GM21447 (cell line): ENCODE data around the gene RPS25.
"Not testable (repeated sequence)": the region's sequence is repeated elsewhere in the genome, so short reads cannot be mapped to it uniquely, and the experiment has no call there.

Experiments used
- ATAC-seq: cut with Tn5 transposase; IDR thresholded peaks from one replicate; pipeline ENCODE4 v1.9.1; 2021; ENCODE audit not compliant: unreplicated experiment

The RPS25 gene

GRCh38 chr11:119039471-119039870 lies 21.3 kb upstream of the RPS25 start:
- ATAC-seq, result not testable (repeated sequence)

- ATAC-seq, result no peak
Observed at GRCh38 chr11:119038884-119039283, 20.7 kb upstream of the RPS25 start.

DNA sequence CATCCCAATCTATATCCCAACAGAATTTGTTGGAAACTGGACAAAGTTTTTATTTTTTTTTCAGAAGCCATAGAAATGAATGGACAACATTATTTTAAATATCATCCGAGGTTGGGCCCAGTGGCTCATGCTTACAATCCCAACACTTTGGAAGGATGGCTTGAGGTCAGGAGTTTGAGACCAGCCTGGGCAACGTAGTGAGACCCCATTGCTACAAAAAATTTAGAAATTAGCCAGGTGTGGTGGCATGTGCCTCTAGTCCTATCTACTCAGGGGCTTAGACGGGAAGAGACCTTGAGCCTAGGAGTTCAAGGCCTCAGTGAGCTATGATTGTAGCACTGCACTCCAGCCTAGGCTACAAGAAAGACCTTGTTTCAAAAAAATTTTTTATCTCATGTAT lies 16.7 kb upstream of the RPS25 start:
- no peak for ATAC-seq

GRCh38 chr11:119033421-119033820 lies 15.3 kb upstream of the RPS25 start:
- not testable (repeated sequence) for ATAC-seq

DNA sequence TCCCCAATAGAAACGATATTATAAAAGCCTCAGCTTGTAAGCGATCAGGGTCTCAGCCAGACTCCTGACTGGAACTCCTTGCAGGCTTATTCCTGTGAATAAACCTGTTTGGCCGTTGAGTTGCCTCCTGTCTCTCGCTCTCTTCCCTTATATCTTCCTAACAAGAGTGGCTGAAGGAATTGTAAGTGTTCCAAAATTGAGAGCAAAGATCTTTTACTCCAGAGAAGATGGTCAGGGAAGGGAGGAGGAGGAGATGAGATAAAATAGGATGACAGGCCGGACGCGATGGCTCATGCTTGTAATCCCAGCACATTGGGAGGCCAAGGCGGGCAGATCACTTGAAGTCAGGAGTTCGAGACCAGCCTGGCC lies 13.8 kb upstream of the RPS25 start:
- ATAC-seq, result no peak

- ATAC-seq, result peak; percentile 80
Observed at GRCh38 chr11:119030329-119031047, 12.3 kb upstream of the RPS25 start, which contains the start of gene SLC37A4. SLC37A4 (minus strand) TSS chr11:119030877.

- ATAC-seq, result peak; percentile 17
Observed at GRCh38 chr11:119030029-119030328, 11.8 kb upstream of the RPS25 start.

DNA sequence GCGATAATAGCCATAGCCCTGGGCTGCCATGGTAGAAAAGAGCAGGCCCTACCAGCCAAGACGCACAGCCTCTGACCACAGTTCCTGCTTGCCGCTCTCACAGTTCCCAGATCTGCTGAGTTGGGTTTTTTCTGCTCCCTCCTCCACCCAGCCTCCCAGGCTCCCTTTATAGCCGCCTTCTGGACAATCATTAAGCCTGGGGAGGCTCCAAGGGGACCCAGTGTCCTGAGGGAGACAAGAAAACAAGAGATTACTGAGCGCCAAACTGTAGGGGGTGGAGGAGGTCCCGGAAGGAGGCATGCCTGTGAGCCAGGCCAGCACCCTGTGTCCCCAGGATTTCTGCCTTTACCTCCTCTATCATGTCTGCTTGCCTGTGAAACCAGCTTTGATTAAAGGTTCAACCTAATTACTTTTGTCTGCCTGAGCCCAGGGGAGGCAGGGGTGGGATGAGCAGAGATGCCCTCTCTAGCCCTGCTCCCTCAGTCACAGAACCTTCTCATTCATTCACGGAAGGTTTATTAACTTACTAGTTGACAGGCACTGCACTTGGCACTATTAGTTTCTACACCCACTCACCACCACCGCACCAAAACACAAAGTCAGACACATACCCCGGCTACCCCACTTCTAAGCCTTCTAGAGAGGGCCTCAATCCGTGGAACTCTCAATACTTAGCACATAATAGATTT lies 11.3 kb upstream of the RPS25 start:
- ATAC-seq, result peak; percentile 11

GRCh38 chr11:119029069-119029339 lies 10.9 kb upstream of the RPS25 start:
- no peak for ATAC-seq

- no peak for ATAC-seq
Observed at GRCh38 chr11:119028346-119029068, 10.4 kb upstream of the RPS25 start.

DNA sequence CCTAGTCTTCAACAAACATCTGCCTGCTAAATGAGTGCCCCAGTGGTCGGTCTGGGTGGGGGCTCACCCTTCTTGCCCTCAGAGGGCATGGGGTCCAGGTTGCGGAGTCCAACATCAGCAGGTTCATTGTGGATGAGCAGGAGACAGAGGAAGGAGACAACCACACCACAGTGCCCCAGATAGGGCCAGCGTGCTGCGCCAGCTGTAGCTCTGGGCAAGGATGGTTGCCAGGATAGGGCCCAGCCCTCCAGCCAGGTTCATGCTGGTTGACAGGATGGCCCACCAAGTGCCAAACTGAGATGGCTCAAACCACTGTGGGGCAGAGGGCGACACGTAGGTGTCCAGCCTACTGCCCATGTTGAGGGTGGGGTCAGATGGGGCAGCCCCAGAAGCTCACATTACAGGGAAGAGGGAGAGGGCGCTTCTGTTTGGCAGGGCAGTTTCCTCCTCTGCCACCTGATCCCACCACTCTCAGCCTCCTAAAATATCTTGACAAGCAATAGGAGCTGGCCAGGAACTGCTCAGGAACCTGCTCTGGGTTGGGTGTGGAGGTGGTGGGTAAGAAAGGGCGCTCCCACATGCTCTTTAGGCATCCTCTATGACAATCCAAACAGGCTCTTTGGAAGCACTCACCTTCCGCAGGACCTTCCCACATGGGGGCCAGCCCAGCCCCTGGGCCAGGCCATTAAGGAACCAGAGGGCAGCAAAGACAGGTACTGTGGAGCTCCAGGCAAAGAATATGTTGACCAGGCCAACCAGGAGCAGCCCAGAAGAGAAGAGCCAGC lies 9.6 kb upstream of the RPS25 start:
- no peak for ATAC-seq

GRCh38 chr11:119026970-119027369 lies 8.8 kb upstream of the RPS25 start:
- no peak for ATAC-seq

GRCh38 chr11:119025978-119026766 lies 8.0 kb upstream of the RPS25 start:
- no peak for ATAC-seq

DNA sequence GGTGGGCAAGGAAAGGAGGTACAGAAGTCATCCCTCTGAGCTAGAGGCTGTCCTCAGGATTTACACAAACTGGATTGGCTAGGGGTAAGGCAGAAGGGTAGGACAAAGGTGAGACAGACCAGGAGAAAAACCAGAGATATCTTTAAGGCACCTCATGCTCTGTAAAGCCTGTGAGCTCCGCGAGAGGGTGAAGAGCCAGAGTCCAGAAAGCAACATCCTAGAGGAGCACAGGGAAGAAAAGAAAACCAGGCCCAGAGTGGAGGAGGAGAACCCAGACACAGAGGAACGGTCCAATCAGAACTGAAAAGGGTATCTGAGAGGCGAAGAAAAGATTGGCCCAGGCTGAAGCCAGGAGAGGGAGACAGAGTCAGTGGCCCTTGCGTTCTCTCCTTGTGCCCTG lies 7.4 kb upstream of the RPS25 start:
- ATAC-seq, result no peak

- no peak for ATAC-seq
Observed at GRCh38 chr11:119025099-119025473, 6.9 kb upstream of the RPS25 start.

- no peak for ATAC-seq
Observed at GRCh38 chr11:119024430-119025098, 6.4 kb upstream of the RPS25 start.

- ATAC-seq, result no peak
Observed at GRCh38 chr11:119023741-119024140, 5.6 kb upstream of the RPS25 start.

DNA sequence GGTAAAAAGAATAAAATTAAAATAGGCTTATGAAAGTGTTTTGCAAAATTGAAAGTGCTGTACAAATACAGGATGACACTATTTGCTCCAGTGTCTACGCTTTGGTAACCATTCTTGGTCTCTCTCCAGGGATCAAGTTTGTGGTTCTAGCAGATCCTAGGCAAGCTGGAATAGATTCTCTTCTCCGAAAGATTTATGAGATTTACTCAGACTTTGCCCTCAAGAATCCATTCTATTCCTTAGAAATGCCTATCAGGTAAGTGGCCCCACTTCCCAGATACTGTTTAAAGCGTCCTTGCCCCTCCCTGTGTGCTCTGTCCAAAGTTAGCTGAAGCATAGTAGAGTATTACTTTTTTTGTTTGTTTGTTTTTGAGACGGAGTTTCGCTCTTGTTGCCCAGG lies 3.5 kb upstream of the RPS25 start:
- ATAC-seq, result no peak

GRCh38 chr11:119019996-119020395 lies 1.9 kb upstream of the RPS25 start:
- ATAC-seq, result no peak

DNA sequence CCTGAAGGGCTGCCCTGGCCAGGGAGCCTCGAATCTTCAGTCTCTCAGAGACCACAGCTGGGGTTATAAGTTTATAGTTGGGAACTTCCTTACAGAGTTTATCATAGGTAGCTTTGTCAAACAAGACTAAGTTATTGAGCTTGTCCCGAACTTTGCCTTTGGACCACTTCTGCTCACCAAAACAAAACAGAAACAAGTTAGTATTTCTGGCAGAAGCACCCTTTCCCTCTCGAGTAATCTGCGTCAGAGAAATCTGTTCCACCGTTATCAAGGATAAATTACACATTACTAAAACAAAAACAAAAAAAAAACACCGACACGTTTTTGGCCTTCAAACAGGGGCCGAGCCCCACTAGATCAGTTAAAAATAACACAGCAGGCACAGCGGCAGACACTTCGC lies 766 bp downstream of the RPS25 start:
- not testable (repeated sequence) for ATAC-seq
